CD4-positive, alpha-beta T cell treated with Interleukin-17A for 4 hours (primary cell): ENCODE measurements around the gene DHRS12.

ENCODE experiments used
- DNase-seq: peaks from one replicate; pipeline ENCODE4 v3.0.0-alpha.2; 2020; ENCODE audit warnings: mixed read lengths

The DHRS12 gene

GRCh38 chr13:51747438-51748434, 56.2 kb downstream of the DHRS12 start:
- DNase-seq, result no peak

- no peak for DNase-seq
These were observed 57.2 kb downstream of the DHRS12 start for GRCh38 chr13:51746802-51747201.

- no peak for DNase-seq
These were observed 58.7 kb downstream of the DHRS12 start for GRCh38 chr13:51745243-51745642.

- no peak for DNase-seq
These were observed 61.4 kb downstream of the DHRS12 start for GRCh38 chr13:51742611-51743010.

- no peak for DNase-seq
These were observed 61.9 kb downstream of the DHRS12 start for GRCh38 chr13:51742031-51742430.

GRCh38 chr13:51740698-51741097, 63.3 kb downstream of the DHRS12 start:
- no peak for DNase-seq

GRCh38 chr13:51739027-51739764, 64.8 kb downstream of the DHRS12 start:
- DNase-seq, result no peak

GRCh38 chr13:51738226-51738905, 65.6 kb downstream of the DHRS12 start:
- no peak for DNase-seq

GRCh38 chr13:51737609-51738008, 66.4 kb downstream of the DHRS12 start:
- no peak for DNase-seq

GRCh38 chr13:51734786-51735185, 69.2 kb downstream of the DHRS12 start:
- no peak for DNase-seq

- DNase-seq, result no peak
These were observed 70.3 kb downstream of the DHRS12 start for GRCh38 chr13:51733374-51734298.

GRCh38 chr13:51731759-51732158, 72.2 kb downstream of the DHRS12 start:
- DNase-seq, result no peak

GRCh38 chr13:51730927-51731326, 73.0 kb downstream of the DHRS12 start:
- DNase-seq, result no peak

- no peak for DNase-seq
These were observed 74.0 kb downstream of the DHRS12 start for GRCh38 chr13:51729866-51730553.

GRCh38 chr13:51728972-51729371, 75.0 kb downstream of the DHRS12 start:
- DNase-seq, result no peak

GRCh38 chr13:51728275-51728673, 75.7 kb downstream of the DHRS12 start:
- no peak for DNase-seq

GRCh38 chr13:51727634-51728274, 76.2 kb downstream of the DHRS12 start:
- no peak for DNase-seq

GRCh38 chr13:51726446-51727193, 77.3 kb downstream of the DHRS12 start:
- DNase-seq, result no peak

- DNase-seq, result no peak
These were observed 79.2 kb downstream of the DHRS12 start for GRCh38 chr13:51724721-51725120.

GRCh38 chr13:51723529-51723928, 80.4 kb downstream of the DHRS12 start:
- no peak for DNase-seq
